Effector memory CD4-positive, alpha-beta T cell (primary cell): ENCODE results near the gene ANK2.

Source experiments
- DNase-seq, 3 donors: peaks; one replicate each; pipeline ENCODE4 v3.0.0-alpha.2; 2020
- H3K27ac ChIP-seq: 2 replicates; pipeline ENCODE4 v1.7.0; 2013; ENCODE audit warnings: mild to moderate bottlenecking, low read length, moderate library complexity; ENCODE audit not compliant: insufficient read depth, poor library complexity, severe bottlenecking
- H3K27me3 ChIP-seq: replicated peaks from 2 replicates; pipeline ENCODE4 v1.7.0; 2013; ENCODE audit warnings: mild to moderate bottlenecking, low read length; ENCODE audit not compliant: insufficient read depth, control insufficient read depth, poor library complexity, severe bottlenecking
- H3K36me3 ChIP-seq: 2 replicates; pipeline ENCODE4 v1.7.0; 2013; ENCODE audit warnings: mild to moderate bottlenecking, low read length, moderate library complexity; ENCODE audit not compliant: control insufficient read depth, insufficient read depth
- H3K4me1 ChIP-seq: 2 replicates; pipeline ENCODE4 v1.7.0; 2013; ENCODE audit warnings: low read length, mild to moderate bottlenecking; ENCODE audit not compliant: control insufficient read depth, insufficient read depth, poor library complexity, severe bottlenecking
- H3K4me3 ChIP-seq: 2 replicates; pipeline ENCODE4 v1.7.0; 2013; ENCODE audit warnings: low read length, low read depth, mild to moderate bottlenecking; ENCODE audit not compliant: insufficient read depth, poor library complexity, severe bottlenecking
- H3K9me3 ChIP-seq: 2 replicates; pipeline ENCODE4 v1.7.0; 2013; ENCODE audit warnings: mild to moderate bottlenecking, low read length, moderate library complexity; ENCODE audit not compliant: control insufficient read depth

Gene ANK2

DNA sequence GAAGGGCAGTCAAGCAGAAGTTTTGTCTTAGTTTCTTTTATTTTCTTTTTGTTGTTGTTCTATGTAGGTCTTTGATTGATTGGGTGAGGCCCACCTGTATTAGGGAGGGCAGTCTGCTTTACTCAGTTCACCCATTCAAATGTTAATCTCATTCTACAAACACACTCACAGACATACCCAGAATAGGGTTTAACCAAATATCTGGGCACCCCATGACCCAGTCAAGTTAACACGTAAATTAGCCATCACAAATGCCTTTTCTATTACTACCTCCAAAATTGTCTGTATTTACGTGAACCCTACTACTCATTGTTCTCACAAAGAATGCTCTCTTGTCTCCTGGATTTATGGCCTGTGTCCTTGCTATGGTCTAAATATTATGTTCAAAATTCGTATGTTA is 339.7 kb downstream of the ANK2 start:
- DNase-seq, result no peak

GRCh38 chr4:113390850-113391249 is 341.4 kb downstream of the ANK2 start:
- H3K27ac ChIP-seq, result no peak overlapping the region
- no peaks in the 10 kb centered on the region for H3K36me3 ChIP-seq
- H3K4me1 ChIP-seq, result no peaks in the 10 kb centered on the region
- H3K27me3 ChIP-seq, result no peaks in the 10 kb centered on the region
- no peak for DNase-seq
- H3K9me3 ChIP-seq, result no peaks in the 10 kb centered on the region
- H3K4me3 ChIP-seq, result no peak overlapping the region

More for the DNA sequence above, 339.7 kb downstream of the ANK2 start:
- no peaks in the 10 kb centered on the region for H3K9me3 ChIP-seq
- no peaks in the 10 kb centered on the region for H3K36me3 ChIP-seq
- no peaks in the 10 kb centered on the region for H3K27me3 ChIP-seq
- no peaks in the 10 kb centered on the region for H3K4me1 ChIP-seq
- no peak overlapping the region for H3K27ac ChIP-seq
- no peak overlapping the region for H3K4me3 ChIP-seq

- Histone ChIP-seq H3K27ac (no peak overlapping the region), H3K9me3 (no peaks in the 10 kb centered on the region), H3K36me3 (no peaks in the 10 kb centered on the region), H3K27me3 (no peaks in the 10 kb centered on the region), H3K4me1 (no peaks in the 10 kb centered on the region), H3K4me3 (no peak overlapping the region)
- no peak for DNase-seq
Observed at GRCh38 chr4:113394108-113394729, 344.8 kb downstream of the ANK2 start.

GRCh38 chr4:113394730-113395530 is 345.5 kb downstream of the ANK2 start:
- no peak overlapping the region for H3K27ac ChIP-seq
- no peak overlapping the region for H3K4me3 ChIP-seq
- H3K4me1 ChIP-seq, result no peaks in the 10 kb centered on the region
- no peaks in the 10 kb centered on the region for H3K9me3 ChIP-seq
- H3K36me3 ChIP-seq, result no peaks in the 10 kb centered on the region
- no peaks in the 10 kb centered on the region for H3K27me3 ChIP-seq
- peak in 2 of 3 donors; percentile 6 to 36 for DNase-seq

DNA sequence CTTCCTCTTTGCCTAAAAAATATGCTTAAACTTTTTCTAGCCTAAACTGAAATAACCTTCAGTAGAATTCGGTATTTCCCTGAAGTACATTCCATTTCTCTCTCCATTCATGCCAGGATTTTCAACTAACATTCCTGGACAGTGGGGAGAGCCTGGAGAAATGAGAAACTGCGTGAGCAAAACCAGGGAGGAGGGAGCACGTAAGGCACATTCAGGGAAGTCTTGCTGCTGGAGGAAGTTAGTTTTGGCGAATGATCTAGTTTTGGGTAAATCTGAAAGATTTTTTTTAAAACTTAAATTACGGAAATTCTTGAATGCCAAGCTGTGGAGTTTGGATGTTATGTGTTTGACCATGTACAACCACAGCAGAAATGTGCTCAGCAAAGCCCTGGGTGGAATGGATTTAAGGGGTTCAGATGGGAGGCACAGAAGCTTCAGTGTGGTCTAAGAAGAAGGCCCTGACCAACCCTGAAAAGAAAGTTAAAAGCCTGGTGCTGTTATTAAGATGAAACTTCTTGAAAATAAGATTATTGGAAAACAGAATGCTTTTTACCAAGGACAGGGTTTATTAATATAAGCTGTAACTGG is 347.8 kb downstream of the ANK2 start:
- Histone ChIP-seq H3K4me3 (no peak overlapping the region), H3K27ac (no peak overlapping the region), H3K4me1 (no peaks in the 10 kb centered on the region), H3K36me3 (no peaks in the 10 kb centered on the region), H3K27me3 (no peaks in the 10 kb centered on the region), H3K9me3 (no peaks in the 10 kb centered on the region)
- no peak for DNase-seq

GRCh38 chr4:113398441-113399143 is 349.1 kb downstream of the ANK2 start:
- Histone ChIP-seq H3K36me3 (no peaks in the 10 kb centered on the region), H3K4me3 (no peak overlapping the region), H3K9me3 (no peaks in the 10 kb centered on the region), H3K4me1 (no peaks in the 10 kb centered on the region), H3K27me3 (no peaks in the 10 kb centered on the region), H3K27ac (no peak overlapping the region)
- no peak for DNase-seq

GRCh38 chr4:113404167-113404571 is 354.7 kb downstream of the ANK2 start:
- no peaks in the 10 kb centered on the region for H3K9me3 ChIP-seq
- no peak overlapping the region for H3K4me3 ChIP-seq
- H3K27me3 ChIP-seq, result no peaks in the 10 kb centered on the region
- no peak for DNase-seq
- H3K4me1 ChIP-seq, result no peaks in the 10 kb centered on the region
- no peaks in the 10 kb centered on the region for H3K36me3 ChIP-seq
- H3K27ac ChIP-seq, result no peak overlapping the region

GRCh38 chr4:113404841-113405240 is 355.4 kb downstream of the ANK2 start:
- Histone ChIP-seq H3K4me1 (no peaks in the 10 kb centered on the region), H3K27me3 (no peaks in the 10 kb centered on the region), H3K36me3 (no peaks in the 10 kb centered on the region), H3K27ac (no peak overlapping the region), H3K9me3 (no peaks in the 10 kb centered on the region), H3K4me3 (no peak overlapping the region)
- DNase-seq, result no peak

DNA sequence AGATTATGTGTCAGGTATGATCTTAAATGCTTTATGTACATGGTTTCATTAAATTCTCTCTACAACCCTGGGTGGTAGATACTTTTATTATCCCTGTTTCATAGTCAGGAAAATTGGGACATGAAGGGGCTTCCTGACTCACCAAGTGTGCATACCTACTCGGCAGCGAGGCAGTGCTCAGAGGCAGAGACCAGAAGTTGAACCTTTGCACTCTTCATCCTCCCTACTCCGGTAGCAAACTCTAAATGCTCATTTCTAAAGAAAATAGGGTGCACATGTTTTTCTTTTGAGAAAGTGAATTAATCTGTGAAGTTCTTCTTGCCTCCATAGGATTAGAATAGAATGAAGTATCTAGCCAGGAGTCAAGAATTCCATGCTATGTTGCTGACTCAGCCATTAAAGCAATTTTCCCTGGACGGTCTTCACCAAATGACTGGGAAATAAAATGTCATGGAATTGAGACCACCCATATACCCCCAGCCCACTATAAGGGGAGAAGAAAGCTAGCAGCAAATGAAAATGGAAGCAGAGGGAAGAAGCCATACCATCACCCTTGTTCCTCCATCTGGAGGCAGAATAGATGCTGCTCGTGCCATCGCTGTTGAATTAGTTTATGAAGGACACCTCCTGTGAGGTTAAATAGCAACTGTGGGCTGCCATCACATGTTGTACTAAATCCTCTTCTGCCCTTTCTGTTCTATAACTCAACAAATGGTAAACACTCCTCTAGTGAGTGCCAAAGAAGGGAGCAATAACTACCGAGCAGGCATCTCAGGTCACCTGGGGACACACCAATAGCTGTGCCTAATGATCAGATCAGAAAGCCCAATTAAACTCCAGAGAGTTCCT is 356.6 kb downstream of the ANK2 start:
- DNase-seq, result no peak
- Histone ChIP-seq H3K36me3 (no peaks in the 10 kb centered on the region), H3K4me1 (no peaks in the 10 kb centered on the region), H3K27ac (no peak overlapping the region), H3K27me3 (no peaks in the 10 kb centered on the region), H3K4me3 (no peak overlapping the region), H3K9me3 (no peaks in the 10 kb centered on the region)
